Endothelial cell of umbilical vein (primary cell): Measurements from ENCODE around the gene PRSS22.

Source experiments
- EZH2 ChIP-seq: IDR thresholded peaks from 2 replicates; pipeline ENCODE4 v1.6.1; 2012; ENCODE audit warnings: borderline replicate concordance, low read depth, mild to moderate bottlenecking, moderate library complexity, low read length, inconsistent platforms; ENCODE audit not compliant: severe bottlenecking
- FOS ChIP-seq: IDR thresholded peaks from 2 replicates; pipeline ENCODE4 v1.6.1; 2011; ENCODE audit warnings: mild to moderate bottlenecking, low read length, moderate library complexity, borderline replicate concordance; ENCODE audit not compliant: insufficient read depth
- MYC ChIP-seq: IDR thresholded peaks from one replicate; pipeline ENCODE4 v1.6.1; 2011; ENCODE audit warnings: mild to moderate bottlenecking, low read depth, low read length
- POLR2A ChIP-seq: IDR thresholded peaks from 2 replicates; pipeline ENCODE4 v1.6.1; 2012; ENCODE audit warnings: low read depth, mild to moderate bottlenecking, control low read depth, low read length
- TF ChIP-seq, protein P1 (sequence below), 2 donors: IDR thresholded peaks; 1 replicate in 1 of 2; 2 replicates in 1 of 2; pipeline ENCODE4 v1.5.1; 2011; ENCODE audit warnings: low read length in 2 of 2, mild to moderate bottlenecking in 2 of 2, moderate library complexity in 2 of 2, control low read depth in 1 of 2, inconsistent platforms in 1 of 2, low read depth in 1 of 2; ENCODE audit not compliant: insufficient read depth in 1 of 2; ENCODE audit errors: extremely low read depth in 1 of 2

DNA sequence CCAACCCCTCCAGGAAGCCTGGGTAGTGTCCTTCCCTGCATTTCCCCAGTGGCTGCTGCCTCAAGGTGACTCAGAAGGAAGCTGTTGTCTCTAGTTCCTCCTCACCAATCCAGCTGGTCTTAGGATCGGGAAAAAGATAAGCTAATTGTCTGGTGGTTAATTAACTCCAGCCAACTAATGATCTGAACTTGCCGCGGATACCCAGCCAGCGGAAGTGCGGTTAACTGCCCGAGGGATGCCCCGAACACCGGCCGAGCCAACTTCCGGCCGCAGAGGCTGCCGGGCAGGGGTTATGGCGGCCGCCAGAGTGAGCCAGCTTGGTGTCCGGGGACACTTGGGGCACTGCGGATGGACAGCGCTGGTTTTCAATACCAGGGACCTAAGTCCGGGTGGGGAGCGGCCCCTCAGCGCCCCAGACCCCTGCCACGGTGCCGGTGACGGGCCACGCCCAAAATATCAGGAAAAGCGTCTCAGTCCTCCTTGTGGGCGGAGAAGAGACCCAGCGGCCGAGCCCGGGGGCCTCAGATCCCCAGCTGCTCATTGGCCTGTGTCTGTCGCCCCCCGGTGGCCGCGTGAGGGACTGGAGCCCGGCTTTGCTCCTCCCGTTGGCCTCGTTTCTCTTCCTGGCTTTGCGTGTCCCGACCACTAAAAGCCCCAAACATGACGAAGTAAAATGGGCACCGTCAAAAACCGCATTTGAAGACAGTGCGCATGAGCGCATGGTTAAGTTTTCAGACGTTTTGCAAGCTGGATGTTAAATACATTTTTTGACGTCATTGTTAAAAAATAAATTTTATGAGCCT lies 10.2 kb upstream of the PRSS22 start:
- no peak for TF ChIP-seq EZH2
- TF ChIP-seq, protein P1, sequence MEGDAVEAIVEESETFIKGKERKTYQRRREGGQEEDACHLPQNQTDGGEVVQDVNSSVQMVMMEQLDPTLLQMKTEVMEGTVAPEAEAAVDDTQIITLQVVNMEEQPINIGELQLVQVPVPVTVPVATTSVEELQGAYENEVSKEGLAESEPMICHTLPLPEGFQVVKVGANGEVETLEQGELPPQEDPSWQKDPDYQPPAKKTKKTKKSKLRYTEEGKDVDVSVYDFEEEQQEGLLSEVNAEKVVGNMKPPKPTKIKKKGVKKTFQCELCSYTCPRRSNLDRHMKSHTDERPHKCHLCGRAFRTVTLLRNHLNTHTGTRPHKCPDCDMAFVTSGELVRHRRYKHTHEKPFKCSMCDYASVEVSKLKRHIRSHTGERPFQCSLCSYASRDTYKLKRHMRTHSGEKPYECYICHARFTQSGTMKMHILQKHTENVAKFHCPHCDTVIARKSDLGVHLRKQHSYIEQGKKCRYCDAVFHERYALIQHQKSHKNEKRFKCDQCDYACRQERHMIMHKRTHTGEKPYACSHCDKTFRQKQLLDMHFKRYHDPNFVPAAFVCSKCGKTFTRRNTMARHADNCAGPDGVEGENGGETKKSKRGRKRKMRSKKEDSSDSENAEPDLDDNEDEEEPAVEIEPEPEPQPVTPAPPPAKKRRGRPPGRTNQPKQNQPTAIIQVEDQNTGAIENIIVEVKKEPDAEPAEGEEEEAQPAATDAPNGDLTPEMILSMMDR (IDR thresholded peaks at IDR 0.05; ENCODE audit: extremely low read depth in 1 of 2, insufficient read depth in 1 of 2, low read depth in 1 of 2, low read length in 2 of 2) = peak; percentile 99
- peak; percentile 60 for TF ChIP-seq FOS
- TF ChIP-seq MYC = no peak
- peak; percentile 76 for TF ChIP-seq POLR2A
